ENCODE measurements around the gene KLHDC1.

- TF ChIP-seq EZH2 (IDR thresholded peaks at IDR 0.05) = no peak
- TF ChIP-seq POLR2AphosphoS5 (IDR thresholded peaks at IDR 0.05; ENCODE audit: borderline replicate concordance, low read depth, low read length) = no peak
- no peak for TF ChIP-seq FOXP2 (optimal IDR thresholded peaks at IDR 0.05; ENCODE audit: control extremely low read depth, extremely low read length, insufficient read depth)
Measured at GRCh38 chr14:49745191-49745590, 52.3 kb downstream of the KLHDC1 start.

All from SK-N-MC (cell line).